ENCODE measurements around the gene SP110. TPM values are rescaled to one million over a fixed set of nuclear protein-coding genes. Genes with fewer than 3 reads are reported as not detected.

The SP110 gene
- total and polyA plus RNA-seq, 2 donors (not counting 3 experiments of a cell fraction or from before 2014, with no cell fraction given), result 10.2 to 10.7 TPM

DNA sequence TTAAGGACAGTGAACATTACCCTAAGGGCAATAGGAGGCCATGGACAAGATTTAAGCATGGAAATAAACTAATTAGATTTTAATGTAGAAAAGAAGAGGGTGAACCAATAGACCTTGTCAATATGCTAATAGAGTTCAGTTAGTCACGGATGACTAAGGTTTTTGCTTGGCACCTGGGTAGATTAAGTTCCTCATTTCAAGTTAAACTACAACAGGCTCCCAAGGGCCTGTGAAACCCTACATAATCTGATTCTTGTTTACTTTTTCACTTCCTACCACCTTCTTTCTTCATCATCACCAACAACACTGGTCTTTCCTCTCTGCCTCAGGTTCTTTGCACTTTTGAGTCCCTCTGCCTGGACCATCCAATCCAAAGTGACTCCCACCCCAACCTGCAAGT is 14.8 kb downstream of the SP110 start:
- FAIRE-seq, result no peak
- TF ChIP-seq EZH2 (IDR thresholded peaks at IDR 0.05; ENCODE audit: borderline replicate concordance, low read depth, low read length, severe bottlenecking) (no peak), FOS (IDR thresholded peaks at IDR 0.05; ENCODE audit: borderline replicate concordance, insufficient read depth, low read length) (no peak), MYC (IDR thresholded peaks at IDR 0.05; ENCODE audit: low read depth, low read length) (no peak), JUN (IDR thresholded peaks at IDR 0.05; ENCODE audit: borderline replicate concordance, insufficient read depth, insufficient read length, low read depth) (no peak), GATA2 (IDR thresholded peaks at IDR 0.05; ENCODE audit: insufficient read depth, insufficient read length, low read depth, low read length) (no peak), POLR2AphosphoS5 (IDR thresholded peaks at IDR 0.05; ENCODE audit: insufficient read depth, low read depth, low read length) (no peak), MAX (IDR thresholded peaks at IDR 0.05; ENCODE audit: insufficient read depth, insufficient read length) (no peak), POLR2A (IDR thresholded peaks at IDR 0.05; ENCODE audit: low read depth, low read length) (no peak), CTCF (IDR thresholded peaks at IDR 0.05; ENCODE audit: extremely low read depth in 1 of 2, insufficient read depth in 1 of 2, low read depth in 1 of 2, low read length in 2 of 2) (no peak)

More for the DNA sequence above, 14.8 kb downstream of the SP110 start:
- dilution Hi-C loops (cut with MboI; ENCODE audit: extremely low pct_ligation_motif_present, low sequenced_read_pairs) (no loop called here), intact Hi-C loops (cut with micrococcal nuclease) (no loop called here)
- ChIA-PET CTCF (no interaction called here), POLR2A (no interaction called here)
- Histone ChIP-seq H3K4me1 (ENCODE audit: control insufficient read depth, extremely low read depth, insufficient read depth, low read length) (no peaks in the 10 kb centered on the region), H3K27ac (ENCODE audit: insufficient read depth, low read depth, low read length) (no peak overlapping the region), H2AFZ (ENCODE audit: low read depth, low read length) (no peak overlapping the region), H3K79me2 (ENCODE audit: control insufficient read depth, insufficient read depth, low read length) (no peaks in the 10 kb centered on the region), H3K4me3 (replicated peaks in 1 of 3; ENCODE audit: insufficient read depth in 1 of 3, low read depth in 1 of 3, low read length in 3 of 3) (no peak overlapping the region), H3K27me3 (ENCODE audit: control insufficient read depth in 2 of 2, insufficient read depth in 2 of 2, low read length in 2 of 2) (no peaks in the 10 kb centered on the region), H3K4me2 (ENCODE audit: insufficient read depth, low read length) (no peak overlapping the region), H3K9me1 (replicated peaks; ENCODE audit: control insufficient read depth, extremely low read depth, insufficient read depth, low read length) (peaks cover 2% of the 10 kb centered on the region), H4K20me1 (replicated peaks; ENCODE audit: control insufficient read depth, extremely low read depth, insufficient read depth, low read length) (no peaks in the 10 kb centered on the region), H3K9me3 (replicated peaks; ENCODE audit: control insufficient read depth, insufficient read depth, low read length) (no peaks in the 10 kb centered on the region), H3K9ac (replicated peaks; ENCODE audit: extremely low read depth, insufficient read depth, low read length) (no peak overlapping the region), H3K36me3 (ENCODE audit: control insufficient read depth in 2 of 2, extremely low read depth in 1 of 2, insufficient read depth in 2 of 2, low read length in 2 of 2) (peaks cover 0 to 8% of the 10 kb centered on the region in 2 experiments)
- no peak for DNase-seq (ENCODE audit: low read depth, low spot score)
- no TSS peak for BruUV-seq (replicated peaks)
